SK-N-MC (cell line): ENCODE data around the gene FOXP1.

ENCODE experiments used
- DNase-seq: peaks from one replicate; pipeline ENCODE4 v3.0.0-alpha.2; 2011; ENCODE audit warnings: low read depth, low spot score
- H3K27ac ChIP-seq: fragments of 200-600 bp; sonication (generic); 2 replicates; pipeline ENCODE4 v1.5.1; 2016; ENCODE audit warnings: mixed run types
- H3K36me3 ChIP-seq: fragments of 200-600 bp; sonication (generic); 2 replicates; pipeline ENCODE4 v1.6.1; 2017; ENCODE audit warnings: antibody characterized with exemption, low read length, mixed read lengths; ENCODE audit not compliant: insufficient read depth
- H3K4me3 ChIP-seq: fragments of 200-600 bp; sonication (generic); 2 replicates; pipeline ENCODE4 v1.5.1; 2016
- H3K9ac ChIP-seq: fragments of 200-600 bp; sonication (generic); 2 replicates; pipeline ENCODE4 v1.8.0; 2017; ENCODE audit warnings: mixed run types, mixed read lengths; ENCODE audit not compliant: insufficient read length
- H3K9me3 ChIP-seq: fragments of 200-600 bp; sonication (generic); 2 replicates; pipeline ENCODE4 v1.6.1; 2017; ENCODE audit warnings: low read depth, mild to moderate bottlenecking, antibody characterized with exemption, low read length, moderate library complexity, mixed read lengths
- EZH2 ChIP-seq: fragments of 200-600 bp; sonication (generic); IDR thresholded peaks from one replicate; pipeline ENCODE4 v1.6.1; 2017; ENCODE audit warnings: antibody characterized with exemption
- FOXP2 ChIP-seq: optimal IDR thresholded peaks from 2 replicates; pipeline ENCODE3; 2011; ENCODE audit warnings: mild to moderate bottlenecking, moderate library complexity; ENCODE audit not compliant: insufficient read depth; ENCODE audit errors: extremely low read length, control extremely low read depth
- POLR2AphosphoS5 ChIP-seq: IDR thresholded peaks from 2 replicates; pipeline ENCODE4 v1.6.1; 2012; ENCODE audit warnings: mild to moderate bottlenecking, low read depth, low read length, borderline replicate concordance

The FOXP1 gene

DNA sequence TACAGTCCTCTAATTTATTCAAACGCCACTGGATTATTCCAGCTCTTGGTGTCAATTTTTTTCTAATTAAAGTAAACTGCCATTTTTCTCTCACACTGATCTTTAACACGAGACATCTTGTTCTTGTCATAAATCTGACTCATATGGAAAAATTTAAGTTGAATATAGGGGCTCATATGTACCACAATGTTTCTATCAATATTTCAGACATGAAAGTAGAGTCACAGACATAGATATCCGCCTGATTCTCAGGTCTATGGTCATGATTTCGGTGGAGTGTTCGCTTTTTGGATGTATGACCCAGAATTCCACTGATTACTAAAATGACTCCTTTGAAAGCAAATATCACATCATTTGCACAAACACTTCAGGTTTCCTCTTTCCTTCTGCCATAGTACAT lies 552.8 kb downstream of the FOXP1 start:
- Histone ChIP-seq H3K9ac (no peak overlapping the region), H3K36me3 (peaks cover 8% of the 10 kb centered on the region; the same call in 1 of the 2 replicates), H3K27ac (no peak overlapping the region), H3K9me3 (no peaks in the 10 kb centered on the region), H3K4me3 (no peak overlapping the region)
- TF ChIP-seq POLR2AphosphoS5 (no peak), FOXP2 (no peak), EZH2 (no peak)
- no peak for DNase-seq

GRCh38 chr3:71029770-71030169 lies 553.8 kb downstream of the FOXP1 start:
- Histone ChIP-seq H3K9me3 (no peaks in the 10 kb centered on the region), H3K27ac (no peak overlapping the region), H3K9ac (no peak overlapping the region), H3K4me3 (no peak overlapping the region), H3K36me3 (peaks cover 8% of the 10 kb centered on the region; the same call in 1 of the 2 replicates)
- TF ChIP-seq FOXP2 (no peak), POLR2AphosphoS5 (no peak), EZH2 (no peak)
- no peak for DNase-seq

DNA sequence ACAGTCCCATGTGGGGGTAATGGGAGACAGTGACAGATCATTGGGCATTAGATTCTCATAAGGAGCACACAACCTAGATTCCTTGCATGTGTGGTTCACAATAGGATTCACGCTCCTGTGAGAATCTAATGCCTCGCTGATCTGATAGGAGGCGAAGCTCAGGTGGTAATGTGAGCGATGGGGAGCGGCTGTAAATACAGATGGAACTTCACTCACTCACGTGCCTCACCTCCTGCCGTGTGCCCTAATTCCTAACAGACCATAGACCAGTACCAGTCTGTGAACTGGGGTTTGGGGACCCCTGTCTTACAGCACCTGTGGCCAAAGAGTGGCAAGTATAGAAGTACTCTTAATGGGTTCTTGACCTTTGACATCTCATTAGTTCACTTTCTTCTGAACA lies 554.7 kb downstream of the FOXP1 start:
- Histone ChIP-seq H3K4me3 (no peak overlapping the region), H3K9ac (no peak overlapping the region), H3K9me3 (no peaks in the 10 kb centered on the region), H3K36me3 (peaks cover 8% of the 10 kb centered on the region; the same call in 1 of the 2 replicates), H3K27ac (no peak overlapping the region)
- no peak for TF ChIP-seq EZH2
- TF ChIP-seq POLR2AphosphoS5, result no peak
- TF ChIP-seq FOXP2, result no peak
- DNase-seq, result no peak

- Histone ChIP-seq H3K36me3 (peaks cover 8% of the 10 kb centered on the region; the same call in 1 of the 2 replicates), H3K27ac (no peak overlapping the region), H3K9ac (no peak overlapping the region), H3K9me3 (no peaks in the 10 kb centered on the region), H3K4me3 (no peak overlapping the region)
- DNase-seq, result no peak
- no peak for TF ChIP-seq POLR2AphosphoS5
- no peak for TF ChIP-seq FOXP2
- TF ChIP-seq EZH2, result no peak
Observed at GRCh38 chr3:71028184-71028583, 555.3 kb downstream of the FOXP1 start.

GRCh38 chr3:71026634-71027578 lies 556.6 kb downstream of the FOXP1 start:
- DNase-seq, result no peak
- H3K4me3 ChIP-seq, result no peak overlapping the region
- peaks cover 8% of the 10 kb centered on the region; the same call in 1 of the 2 replicates for H3K36me3 ChIP-seq
- TF ChIP-seq FOXP2, result no peak
- no peak for TF ChIP-seq POLR2AphosphoS5
- no peak for TF ChIP-seq EZH2
- H3K9ac ChIP-seq, result no peak overlapping the region
- no peak overlapping the region; the same call in 1 of the 2 replicates for H3K27ac ChIP-seq
- no peaks in the 10 kb centered on the region for H3K9me3 ChIP-seq

GRCh38 chr3:71025516-71025915 lies 558.0 kb downstream of the FOXP1 start:
- Histone ChIP-seq H3K36me3 (peaks cover 7% of the 10 kb centered on the region; the same call in 1 of the 2 replicates), H3K4me3 (no peak overlapping the region), H3K9me3 (no peaks in the 10 kb centered on the region), H3K9ac (no peak overlapping the region), H3K27ac (no peak overlapping the region)
- DNase-seq, result no peak
- TF ChIP-seq EZH2 (no peak), POLR2AphosphoS5 (no peak), FOXP2 (no peak)

DNA sequence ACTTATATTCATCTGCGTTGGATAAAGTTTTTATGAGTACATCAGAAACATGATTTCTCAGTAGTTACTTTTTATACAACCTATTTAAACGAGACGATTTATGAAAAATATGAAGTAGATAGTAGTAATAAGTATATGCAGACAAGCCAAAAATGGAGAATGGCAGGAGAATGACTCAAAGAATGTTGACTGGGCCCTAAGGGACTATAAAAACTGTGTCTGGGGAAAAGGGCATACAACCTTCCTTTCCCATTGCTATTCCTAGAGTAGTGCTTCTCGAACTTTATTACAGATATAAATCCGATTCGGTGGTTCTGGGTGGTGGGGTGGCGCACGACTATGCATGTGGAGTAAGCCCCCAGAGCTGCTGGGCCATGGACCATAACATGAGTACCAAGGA lies 558.5 kb downstream of the FOXP1 start:
- H3K9me3 ChIP-seq, result no peaks in the 10 kb centered on the region
- peaks cover 4% of the 10 kb centered on the region; the same call in 1 of the 2 replicates for H3K36me3 ChIP-seq
- TF ChIP-seq POLR2AphosphoS5, result no peak
- H3K27ac ChIP-seq, result no peak overlapping the region
- H3K9ac ChIP-seq, result no peak overlapping the region
- H3K4me3 ChIP-seq, result no peak overlapping the region
- DNase-seq, result no peak

- H3K36me3 ChIP-seq, result no peaks in the 10 kb centered on the region; the same call in 1 of the 2 replicates
- H3K4me3 ChIP-seq, result no peak overlapping the region
- no peak for DNase-seq
- no peak for TF ChIP-seq EZH2
- no peak for TF ChIP-seq FOXP2
- no peak for TF ChIP-seq POLR2AphosphoS5
- no peak overlapping the region for H3K9ac ChIP-seq
- no peaks in the 10 kb centered on the region for H3K9me3 ChIP-seq
- H3K27ac ChIP-seq, result peak overlapping the region; percentile 31; the same call in 1 of the 2 replicates
Observed at GRCh38 chr3:71022551-71023335, 560.8 kb downstream of the FOXP1 start.
